ENCODE results near the gene COX6A1. TPM values are rescaled to one million over a fixed set of nuclear protein-coding genes. Genes with fewer than 3 reads are reported as not detected.
"Not testable (repeated sequence)": the region's sequence is repeated elsewhere in the genome, so short reads cannot be mapped to it uniquely, and the experiment has no call there.

Gene COX6A1
- total RNA-seq, 1 experiment from 2014 or later: 464 TPM

DNA sequence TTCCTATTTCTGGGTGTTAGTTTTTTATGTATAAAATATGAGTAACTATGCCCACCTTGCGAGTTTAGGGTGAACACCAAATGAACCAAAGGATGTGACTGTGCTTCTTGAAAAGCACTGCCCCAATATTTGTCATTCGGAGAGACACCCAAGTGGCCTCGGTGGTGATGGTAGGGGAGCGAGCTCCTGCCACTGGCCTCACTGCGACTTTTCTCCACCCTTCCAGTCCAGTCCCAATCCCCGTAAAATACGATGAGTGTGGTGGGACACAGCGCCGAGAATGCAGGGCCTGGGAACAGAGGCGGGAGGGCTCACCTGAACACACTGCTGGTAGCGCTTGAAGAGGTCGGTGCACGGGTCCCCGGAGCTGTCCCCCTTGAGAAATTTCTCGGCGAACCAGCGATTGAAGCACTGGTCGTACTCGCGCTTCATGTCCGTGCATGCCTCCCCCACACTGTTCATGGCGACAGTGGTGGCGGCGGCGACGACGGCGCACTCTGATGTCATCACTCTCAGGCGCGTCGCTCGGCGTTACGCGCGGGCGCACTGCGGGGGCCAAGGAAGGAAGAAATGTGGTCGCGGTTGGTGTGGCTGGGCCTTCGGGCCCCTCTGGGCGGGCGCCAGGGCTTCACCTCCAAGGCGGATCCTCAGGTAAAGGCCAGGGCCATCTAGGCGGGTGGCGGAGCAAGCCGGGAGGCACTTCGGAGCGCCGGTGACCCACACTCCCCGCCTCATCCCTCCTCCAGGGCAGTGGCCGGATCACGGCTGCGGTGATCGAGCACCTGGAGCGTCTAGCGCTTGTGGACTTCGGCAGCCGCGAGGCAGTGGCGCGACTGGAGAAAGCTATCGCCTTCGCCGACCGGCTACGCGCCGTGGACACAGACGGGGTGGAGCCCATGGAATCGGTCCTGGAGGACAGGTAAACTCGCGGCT, 8.3 kb downstream of the COX6A1 start, which contains the start of the genes GATC and TRIAP1 (continued):
- TF ChIP-seq FOSL1 (IDR thresholded peaks at IDR 0.05; ENCODE audit: low read depth) (no peak), ZFX (IDR thresholded peaks at IDR 0.05) (peak; percentile 92), POLR2AphosphoS5 (IDR thresholded peaks at IDR 0.05; ENCODE audit: low read depth, low read length) (peak; percentile 98), SP1 (IDR thresholded peaks at IDR 0.05; ENCODE audit: low read depth) (peak; percentile 57; the same call in 1 of the 2 replicates)
- TF ChIP-seq, protein P1, sequence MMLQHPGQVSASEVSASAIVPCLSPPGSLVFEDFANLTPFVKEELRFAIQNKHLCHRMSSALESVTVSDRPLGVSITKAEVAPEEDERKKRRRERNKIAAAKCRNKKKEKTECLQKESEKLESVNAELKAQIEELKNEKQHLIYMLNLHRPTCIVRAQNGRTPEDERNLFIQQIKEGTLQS (IDR thresholded peaks at IDR 0.05): no peak

DNA sequence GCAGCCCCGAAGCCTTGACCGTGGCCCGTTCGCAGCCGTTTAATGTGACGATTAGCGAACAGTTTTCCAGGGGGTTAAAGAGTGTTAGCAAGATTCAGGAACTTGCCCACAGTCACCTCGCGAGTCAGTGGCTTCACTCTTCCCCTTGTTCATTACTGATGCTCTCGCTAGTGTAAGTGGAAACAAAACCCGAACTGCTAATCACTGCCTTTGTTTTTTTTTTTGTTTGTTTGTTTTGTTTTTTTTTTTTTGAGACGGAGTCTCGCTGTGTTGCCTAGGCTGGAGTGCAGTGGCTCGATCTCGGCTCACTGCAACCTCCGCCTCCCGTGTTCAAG, 8.9 kb downstream of the COX6A1 start:
- peak overlapping the region; percentile 95 to 99 for H3K4me3 ChIP-seq (replicated peaks in 1 of 2; ENCODE audit: low read depth in 1 of 2, low read length in 2 of 2)
- TSS peak; percentile 80 for BruUV-seq (replicated peaks)
- H3K36me3 ChIP-seq (ENCODE audit: control insufficient read depth in 1 of 2, insufficient read depth in 2 of 2, low read length in 2 of 2): peaks cover 19 to 30% of the 10 kb centered on the region in 2 experiments; a peak in 3 of 4 replicates
- peak overlapping the region; percentile 97 for H3K9ac ChIP-seq (ENCODE audit: low read length)
- peaks cover 84% of the 10 kb centered on the region for H3K79me2 ChIP-seq (ENCODE audit: insufficient read depth, low read length)
- H3K9me3 ChIP-seq (ENCODE audit: control insufficient read depth in 1 of 2, insufficient read depth in 1 of 2, low read depth in 1 of 2, low read length in 2 of 2); DNase-seq (ENCODE audit: low read depth, low spot score); RAD21 ChIA-PET (ENCODE audit: low non-redundant PET in 1 of 2, low total read pairs in 2 of 2, uncharacterized antibody in 2 of 2, unreplicated experiment in 2 of 2); H3K9me2 ChIP-seq (ENCODE audit: insufficient read depth); H3K27me3 ChIP-seq (ENCODE audit: insufficient read depth, low read length); ATAC-seq; H4K20me1 ChIP-seq (ENCODE audit: insufficient read depth); intact Hi-C loops (cut with micrococcal nuclease); H2AFZ ChIP-seq (ENCODE audit: low read depth, low read length, poor library complexity, severe bottlenecking): not testable (repeated sequence)
- peak overlapping the region; percentile 75 for H3K4me2 ChIP-seq (ENCODE audit: low read length)
- H3K4me1 ChIP-seq (ENCODE audit: control insufficient read depth in 1 of 2, insufficient read depth in 2 of 2, low read length in 2 of 2): peaks cover 14 to 16% of the 10 kb centered on the region in 2 experiments
- peak overlapping the region; percentile 90 for H3K27ac ChIP-seq (ENCODE audit: low read depth, low read length)
- ChIA-PET POLR2A (interaction anchor here (1.3 kb wide), 1 partner anchor 9 kb away, joined by 3 read pairs; the partner anchor contains the start of gene COX6A1), CTCF (interaction anchor here (1.1 kb wide), 1 partner anchor 19 kb away, joined by 3 read pairs; no protein-coding TSS in a partner anchor)

DNA sequence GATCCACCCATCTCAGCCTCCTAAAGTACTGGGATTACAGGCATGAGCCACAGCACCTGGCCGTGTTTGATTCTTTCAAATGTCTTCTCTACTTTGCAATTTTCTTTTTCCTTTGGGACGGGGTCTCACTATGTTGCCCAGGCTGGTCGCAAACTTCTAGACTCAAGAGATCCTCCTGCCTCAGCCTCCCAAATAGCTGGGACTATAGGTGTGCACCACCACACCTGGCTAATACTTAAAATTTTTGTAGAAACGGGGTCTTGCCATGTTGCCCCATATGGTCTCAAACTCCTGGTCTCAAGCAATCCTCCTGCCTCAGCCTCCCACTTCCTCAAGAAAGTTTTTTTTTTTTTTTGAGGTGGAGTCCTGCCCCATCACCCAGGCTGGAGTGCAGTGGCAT, 10.1 kb downstream of the COX6A1 start:
- H3K4me1 ChIP-seq (ENCODE audit: control insufficient read depth in 1 of 2, insufficient read depth in 2 of 2, low read length in 2 of 2): peaks cover 14 to 16% of the 10 kb centered on the region in 2 experiments
- H3K27me3 ChIP-seq (ENCODE audit: insufficient read depth, low read length): no peaks in the 10 kb centered on the region
- H2AFZ ChIP-seq (ENCODE audit: low read depth, low read length, poor library complexity, severe bottlenecking): no peak overlapping the region
- H3K9ac ChIP-seq (ENCODE audit: low read length): no peak overlapping the region
- peak overlapping the region in 1 of 2 experiments; percentile 95; a peak in 1 of 4 replicates for H3K4me3 ChIP-seq (replicated peaks in 1 of 2; ENCODE audit: low read depth in 1 of 2, low read length in 2 of 2)
- intact Hi-C loops (cut with micrococcal nuclease): no loop called here
- peaks cover 88% of the 10 kb centered on the region for H3K79me2 ChIP-seq (ENCODE audit: insufficient read depth, low read length)
- H3K4me2 ChIP-seq (ENCODE audit: low read length): peak overlapping the region; percentile 75
- ChIA-PET POLR2A (interaction anchor here (1.3 kb wide), 1 partner anchor 10 kb away, joined by 3 read pairs; the partner anchor contains the start of gene COX6A1), RAD21 (ENCODE audit: low non-redundant PET in 1 of 2, low total read pairs in 2 of 2, uncharacterized antibody in 2 of 2, unreplicated experiment in 2 of 2) (no interaction called here), CTCF (no interaction called here)
- H4K20me1 ChIP-seq (ENCODE audit: insufficient read depth): peaks cover 11% of the 10 kb centered on the region; the same call in 1 of the 2 replicates
- H3K27ac ChIP-seq (ENCODE audit: low read depth, low read length): no peak overlapping the region
- no peaks in the 10 kb centered on the region for H3K9me3 ChIP-seq (ENCODE audit: control insufficient read depth in 1 of 2, insufficient read depth in 1 of 2, low read depth in 1 of 2, low read length in 2 of 2)
- DNase-seq (ENCODE audit: low read depth, low spot score): no peak
- BruUV-seq (replicated peaks): no TSS peak
- no peak for ATAC-seq
- H3K36me3 ChIP-seq (ENCODE audit: control insufficient read depth in 1 of 2, insufficient read depth in 2 of 2, low read length in 2 of 2): peaks cover 21 to 33% of the 10 kb centered on the region in 2 experiments; a peak in 3 of 4 replicates
- TF ChIP-seq SP1 (IDR thresholded peaks at IDR 0.05; ENCODE audit: low read depth) (no peak), YY1 (IDR thresholded peaks at IDR 0.05; ENCODE audit: extremely low read depth, insufficient replicate concordance, low read depth, low read length) (no peak), JUND (IDR thresholded peaks at IDR 0.05) (no peak), EZH2 (IDR thresholded peaks at IDR 0.05) (no peak), TCF7L2 (IDR thresholded peaks at IDR 0.05; ENCODE audit: borderline replicate concordance, extremely low read depth, insufficient read depth, insufficient read length) (no peak)
- no peaks in the 10 kb centered on the region for H3K9me2 ChIP-seq (ENCODE audit: insufficient read depth)

All from HCT116 (cell line).